Measurements from ENCODE around the gene CLIP2. TPM values are rescaled to one million over a fixed set of nuclear protein-coding genes. Genes with fewer than 3 reads are reported as not detected.

Gene CLIP2
- total and polyA plus RNA-seq, 2 of the 4 experiments (the other 2 are of a cell fraction), result 18.1 to 20.7 TPM

- intact Hi-C loops (cut with micrococcal nuclease) (no loop called here), in situ Hi-C loops (cut with MboI; ENCODE audit: low sequenced_read_pairs) (loop anchor here (5.0 to 10.0 kb wide), 2 partner anchors 325 to 532 kb away; partner anchors contain the start of gene TMEM270), dilution Hi-C loops (cut with HindIII; ENCODE audit: low sequenced_read_pairs, unreplicated experiment) (no loop called here)
- H4K20me1 ChIP-seq (ENCODE audit: insufficient read depth, low read length), result peaks cover 12% of the 10 kb centered on the region; the same call in 1 of the 2 replicates
- H3K4me3 ChIP-seq (ENCODE audit: insufficient read depth, low read depth, low read length), result no peak overlapping the region
- peaks cover 3% of the 10 kb centered on the region for H3K4me1 ChIP-seq (ENCODE audit: control insufficient read depth, insufficient read depth, low read length)
- ATAC-seq (ENCODE audit: low read depth) (no peak), DNase-seq (no peak)
- no peak overlapping the region for H3K56ac ChIP-seq (ENCODE audit: extremely low read depth, insufficient read depth, low read length)
- H3K36me3 ChIP-seq (ENCODE audit: control insufficient read depth, insufficient read depth, low read length), result peaks cover 52% of the 10 kb centered on the region
- H3K4me2 ChIP-seq (ENCODE audit: low read depth, low read length), result no peak overlapping the region
- H2BK5ac ChIP-seq (ENCODE audit: low read depth, low read length, poor library complexity, severe bottlenecking), result no peak overlapping the region
- no peak overlapping the region for H2AFZ ChIP-seq (replicated peaks; ENCODE audit: low read length, poor library complexity)
- H3K79me1 ChIP-seq (ENCODE audit: low read depth in 1 of 2, low read length in 2 of 2), result peaks cover 4 to 15% of the 10 kb centered on the region in 2 experiments
- H4K8ac ChIP-seq (ENCODE audit: low read depth in 2 of 2, low read length in 2 of 2), result no peak overlapping the region
- H2AK5ac ChIP-seq (ENCODE audit: low read depth, low read length), result no peak overlapping the region
- no peaks in the 10 kb centered on the region for H3K9me3 ChIP-seq (ENCODE audit: control insufficient read depth, insufficient read depth, low read length)
- H3K9me1 ChIP-seq (ENCODE audit: insufficient read depth, low read length), result no peaks in the 10 kb centered on the region
- no TSS peak for BruUV-seq (replicated peaks)
- no peak overlapping the region for H3K4ac ChIP-seq (ENCODE audit: low read depth, low read length)
- H3K27me3 ChIP-seq (ENCODE audit: control insufficient read depth, insufficient read depth, low read length), result no peaks in the 10 kb centered on the region
- H2BK20ac ChIP-seq (ENCODE audit: low read depth, low read length), result no peak overlapping the region
- TF ChIP-seq POLR2A (IDR thresholded peaks at IDR 0.05; ENCODE audit: low read depth, low read length) (no peak), MAZ (IDR thresholded peaks at IDR 0.05; ENCODE audit: borderline replicate concordance, low read depth, low read length) (no peak), ELK1 (IDR thresholded peaks at IDR 0.05; ENCODE audit: borderline replicate concordance, low read depth, low read length) (no peak), BHLHE40 (IDR thresholded peaks at IDR 0.05; ENCODE audit: low read depth, low read length) (no peak)
- WGBS, 2 experiments (ENCODE audit: extremely low coverage in 2 of 2, insufficient read length in 1 of 2), result 94% methylated on average over 7 of the region's 11 CpGs; no CpG with 5 or more reads in 1 of the 2 experiments
- no peak overlapping the region for H3K18ac ChIP-seq (ENCODE audit: low read depth, low read length)
- no peak overlapping the region for H3K9ac ChIP-seq (ENCODE audit: low read depth, low read length)
- no peak overlapping the region for H4K5ac ChIP-seq (ENCODE audit: low read depth, low read length)
- no peak overlapping the region for H2BK15ac ChIP-seq (ENCODE audit: low read depth, low read length)
- no peak overlapping the region for H4K91ac ChIP-seq (ENCODE audit: insufficient read depth, low read depth, low read length)
- no peak overlapping the region for H3K23ac ChIP-seq (ENCODE audit: low read depth, low read length)
- CTCF ChIA-PET, result no interaction called here
- no peak overlapping the region for H2AK9ac ChIP-seq (replicated peaks; ENCODE audit: low read depth, low read length, poor library complexity)
- no peak overlapping the region for H3K14ac ChIP-seq (replicated peaks; ENCODE audit: low read depth, low read length)
- no peak overlapping the region for H2BK120ac ChIP-seq (ENCODE audit: low read depth, low read length)
- H3K27ac ChIP-seq (ENCODE audit: insufficient read depth, low read length), result no peak overlapping the region
- POLR2A ChIA-PET (ENCODE audit: unreplicated experiment), result no interaction called here
Measured at GRCh38 chr7:74396993-74397392, 107.8 kb downstream of the CLIP2 start.
